GM12874 (cell line): ENCODE results near the gene CDK5R1.

Source experiments
- CTCF ChIP-seq: IDR thresholded peaks from 2 replicates; pipeline ENCODE4 v1.5.1; 2011; ENCODE audit warnings: low read depth, mild to moderate bottlenecking, control low read depth, low read length, moderate library complexity; ENCODE audit not compliant: insufficient read depth

CDK5R1 gene

GRCh38 chr17:32514606-32515005 is 27.8 kb downstream of the CDK5R1 start:
- TF ChIP-seq CTCF = no peak

GRCh38 chr17:32515677-32516383 is 29.0 kb downstream of the CDK5R1 start:
- no peak for TF ChIP-seq CTCF

DNA sequence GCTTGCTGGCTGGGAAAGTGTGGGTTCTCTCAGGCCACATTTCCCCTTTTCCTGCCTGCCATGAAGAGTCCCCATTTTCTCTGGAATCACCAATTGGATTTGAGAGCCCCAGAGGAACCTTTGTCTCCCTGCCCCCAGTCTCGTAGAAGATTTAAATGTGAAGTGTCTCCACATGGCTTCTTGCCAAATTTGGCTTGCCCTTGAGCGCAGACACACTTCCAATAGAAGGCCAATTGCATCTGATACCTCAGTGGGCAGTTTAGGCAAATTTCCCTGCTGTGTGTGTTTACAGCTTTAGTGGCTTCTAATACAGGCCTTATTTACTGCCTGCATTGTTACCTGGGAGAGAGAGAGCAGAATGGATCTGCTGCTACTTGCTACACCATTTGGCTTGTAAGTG is 29.7 kb downstream of the CDK5R1 start:
- no peak for TF ChIP-seq CTCF

- TF ChIP-seq CTCF = no peak
Measured at GRCh38 chr17:32516940-32517701, 30.3 kb downstream of the CDK5R1 start.

- no peak for TF ChIP-seq CTCF
Measured at GRCh38 chr17:32517982-32518381, 31.2 kb downstream of the CDK5R1 start.

DNA sequence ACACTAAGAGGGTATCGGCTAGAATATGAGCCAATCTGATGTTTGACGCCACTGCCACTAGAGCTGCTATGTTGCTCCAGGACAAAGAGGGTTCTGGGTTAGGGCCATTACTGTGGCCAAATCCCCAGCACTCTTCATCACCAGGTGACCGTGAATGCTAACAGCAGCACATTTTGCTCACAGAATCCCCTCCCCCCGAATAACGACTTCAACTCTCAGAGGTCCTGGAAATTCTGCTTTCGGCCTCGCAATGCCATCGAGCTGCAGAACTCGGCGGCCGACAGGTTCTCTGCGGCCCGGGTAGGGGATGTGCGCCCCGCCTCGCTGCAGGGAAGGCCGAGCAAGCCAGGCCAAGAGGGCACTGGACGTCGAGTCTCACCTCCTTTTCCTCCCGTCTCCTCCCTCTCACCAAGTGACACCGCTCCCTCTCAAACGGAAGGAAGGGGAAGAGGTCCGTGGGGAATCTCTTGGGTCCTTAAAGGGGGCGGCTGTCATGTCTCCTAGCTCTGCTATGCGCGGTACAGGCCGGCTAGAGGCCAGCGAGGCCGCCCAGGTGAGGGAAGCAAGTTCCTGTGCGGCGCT is 31.9 kb downstream of the CDK5R1 start:
- TF ChIP-seq CTCF = no peak
